HG03060 (cell line): Measurements from ENCODE around the gene HS1BP3.
A peak's percentile ranks its signal among the peaks of the same experiment; 100 is the strongest.

Experiments
- ATAC-seq: cut with Tn5 transposase; IDR thresholded peaks from one replicate; pipeline ENCODE4 v1.9.1; 2021; ENCODE audit warnings: low read depth, moderate number of reproducible peaks; ENCODE audit not compliant: unreplicated experiment

The HS1BP3 gene

DNA sequence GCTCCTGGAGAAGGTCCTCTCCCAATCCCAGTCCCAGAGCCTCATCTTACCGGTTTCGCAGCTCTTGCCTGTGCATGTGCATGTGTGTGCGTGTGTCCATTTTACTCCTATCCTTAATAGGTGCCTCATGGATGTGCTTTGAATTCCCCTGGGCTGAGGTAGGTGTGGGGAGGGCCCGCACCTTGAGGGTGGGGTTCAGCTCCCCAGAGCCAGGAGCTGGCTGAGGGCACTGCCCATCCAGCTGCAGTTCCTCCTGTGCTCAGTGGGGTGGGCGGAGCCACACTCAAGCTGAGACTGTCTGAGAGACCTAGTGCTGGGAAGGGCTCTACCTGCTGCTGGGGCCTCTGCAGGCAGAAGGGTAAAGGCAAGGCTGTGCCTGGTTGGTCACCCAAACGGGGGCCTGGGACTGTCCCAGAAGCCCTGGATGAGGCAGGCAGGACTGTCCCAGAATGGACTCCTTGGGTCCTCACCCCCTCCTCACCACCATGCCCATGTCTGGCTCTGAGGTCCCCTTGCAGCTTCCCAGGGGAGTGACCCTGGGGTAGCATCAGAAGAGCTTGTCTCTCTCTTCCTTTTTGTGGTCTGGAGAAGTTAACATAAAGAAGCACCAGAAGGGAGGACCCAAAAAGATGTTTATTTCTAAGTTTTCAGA lies 24.9 kb upstream of the HS1BP3 start:
- peak; percentile 42 for ATAC-seq

DNA sequence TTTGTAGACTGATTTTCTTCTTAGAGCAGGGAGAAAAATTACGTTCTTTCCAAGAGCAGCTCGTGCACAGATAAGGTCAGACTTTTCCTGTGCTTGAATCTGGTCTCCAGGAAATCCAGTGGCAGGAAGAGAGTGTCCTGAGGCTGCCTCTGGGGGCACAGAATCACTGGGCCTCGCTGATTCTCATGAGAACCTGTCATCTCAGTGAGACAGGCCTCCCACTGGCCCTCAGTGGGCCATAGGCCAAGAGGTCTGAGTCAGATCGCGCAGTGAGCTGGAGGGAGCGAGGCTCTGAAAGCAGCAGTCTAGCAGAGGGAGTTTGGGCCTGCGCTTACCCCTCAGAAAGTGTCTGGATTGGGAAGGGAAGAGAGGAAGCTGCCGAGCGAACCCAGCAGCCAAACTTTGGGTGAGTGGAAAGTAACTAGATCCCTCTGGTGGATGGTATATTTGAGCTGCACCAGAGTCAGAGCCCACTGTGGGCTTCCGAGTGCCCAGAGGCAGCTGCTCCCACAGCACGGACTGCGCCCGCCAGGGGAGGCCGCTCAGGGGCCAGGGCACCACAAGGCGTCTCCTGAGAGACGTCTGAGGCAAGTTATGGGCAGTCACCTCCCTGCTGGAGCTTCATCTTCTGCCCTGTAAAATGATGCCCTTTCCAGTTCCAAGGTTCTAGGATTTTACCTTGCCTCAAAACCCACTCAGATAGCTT lies 24.2 kb upstream of the HS1BP3 start:
- ATAC-seq: no peak

DNA sequence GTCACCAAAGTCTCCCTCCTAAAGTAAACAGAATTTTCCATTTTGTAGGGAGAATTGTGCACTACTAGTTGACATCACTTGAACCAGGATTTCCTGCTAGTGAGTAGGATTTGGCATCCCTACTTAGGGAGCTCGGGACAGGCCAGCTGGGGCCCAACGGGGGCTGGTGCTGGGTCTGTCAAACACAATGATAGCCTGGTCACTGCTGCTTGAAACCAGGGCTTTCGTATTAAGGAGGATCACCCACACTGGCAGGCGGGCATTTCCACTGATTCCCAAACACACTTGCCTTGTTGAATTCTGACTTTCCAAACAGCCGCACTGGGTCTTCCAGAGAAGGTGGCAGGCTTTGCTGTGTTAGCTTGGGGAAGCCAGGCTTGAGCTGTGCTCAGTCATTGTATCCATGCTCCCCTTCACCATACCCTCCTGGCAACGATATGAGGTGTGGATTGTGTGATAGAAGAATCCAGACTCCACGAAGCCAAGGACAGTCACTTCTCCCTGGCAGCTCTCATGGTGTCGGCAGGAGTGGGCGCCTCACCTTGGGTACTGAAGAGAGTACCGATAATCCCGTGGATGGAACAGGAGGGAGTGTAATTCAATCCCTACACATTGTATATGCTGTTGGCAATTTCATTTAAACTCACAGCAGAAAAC lies 23.5 kb upstream of the HS1BP3 start:
- ATAC-seq: no peak

DNA sequence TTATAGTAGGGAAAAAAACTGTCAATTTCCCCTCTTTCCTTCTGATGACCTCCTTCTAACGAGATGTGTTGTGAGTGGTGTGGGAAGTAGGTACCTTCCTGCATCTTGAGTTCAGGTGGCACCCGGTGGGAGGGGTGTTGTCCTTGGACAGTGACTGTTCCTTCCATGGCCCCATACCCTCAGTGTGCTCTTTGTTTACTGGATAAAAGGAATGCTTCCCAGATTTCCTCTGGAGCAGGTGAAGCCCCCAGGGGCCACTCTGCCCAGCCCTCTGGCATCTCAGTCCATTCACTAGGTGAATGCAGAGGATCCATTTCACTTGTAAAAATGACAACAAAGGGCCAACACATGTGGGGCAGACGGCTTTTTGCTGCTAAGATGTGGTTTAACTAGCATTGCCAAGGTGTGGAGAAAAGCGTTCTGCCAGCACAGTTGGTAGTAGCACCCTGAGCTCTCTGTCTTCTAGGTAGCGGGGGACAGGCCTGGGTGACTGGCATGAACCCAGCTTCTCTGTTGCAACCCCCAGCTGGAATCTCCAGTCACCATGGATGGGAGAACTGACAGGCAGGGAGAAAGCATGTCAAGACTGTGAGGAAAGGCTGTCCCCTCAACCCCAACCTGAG lies 22.9 kb upstream of the HS1BP3 start:
- ATAC-seq: no peak

DNA sequence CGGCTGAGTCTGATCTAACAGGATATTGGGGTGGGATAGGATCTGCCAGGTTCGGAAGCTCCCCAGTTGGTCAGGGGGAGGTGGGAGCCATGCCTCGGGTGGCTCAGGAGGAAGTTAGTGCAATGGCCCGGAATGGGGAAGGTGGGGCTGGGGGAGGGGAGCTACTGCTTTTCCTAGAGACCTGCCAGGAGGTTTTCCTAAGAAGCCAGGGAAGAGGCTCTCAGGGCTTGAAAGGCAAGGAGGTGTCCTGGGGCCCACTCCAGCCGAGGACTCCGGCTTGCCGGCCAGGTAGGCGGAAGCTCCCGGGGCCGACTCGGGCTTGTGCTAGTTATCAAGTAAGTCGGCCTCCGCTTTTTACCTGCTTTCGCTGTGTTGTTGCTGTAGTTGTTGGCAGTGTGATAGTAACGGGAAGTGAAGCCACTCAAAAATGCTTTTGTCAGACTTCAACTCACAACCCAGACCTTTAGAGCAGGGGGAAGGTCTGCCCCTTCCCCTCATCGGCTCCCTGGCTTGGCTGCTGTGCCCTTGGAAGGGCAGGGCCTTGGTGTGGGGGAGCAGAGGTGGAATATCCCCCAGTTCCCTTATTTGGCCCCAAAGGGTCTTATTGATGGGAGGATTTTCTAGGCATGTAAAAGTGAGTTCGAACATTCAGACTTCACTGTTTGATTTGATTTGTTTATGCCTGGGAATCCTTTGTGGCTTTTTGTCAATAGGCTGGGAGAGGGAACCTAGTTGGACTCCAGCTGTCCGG lies 21.5 kb upstream of the HS1BP3 start:
- ATAC-seq: no peak

DNA sequence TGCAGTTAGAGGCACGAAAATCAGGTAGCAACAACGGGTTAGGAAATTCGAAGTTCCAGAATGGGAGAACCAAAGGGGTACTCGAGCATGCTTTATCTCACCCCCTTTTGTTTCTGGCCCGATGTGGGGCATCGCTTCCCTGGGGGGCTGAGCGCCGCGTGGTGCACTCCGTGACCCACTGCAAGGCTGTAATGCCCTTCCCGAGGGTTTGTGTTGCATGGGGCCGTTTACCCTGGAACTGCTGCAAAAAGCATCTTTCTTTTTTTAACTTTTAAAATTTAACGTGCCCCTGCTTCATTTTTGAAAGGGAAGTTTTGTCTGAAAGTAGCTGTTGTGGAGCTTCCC lies 20.8 kb upstream of the HS1BP3 start:
- no peak for ATAC-seq

DNA sequence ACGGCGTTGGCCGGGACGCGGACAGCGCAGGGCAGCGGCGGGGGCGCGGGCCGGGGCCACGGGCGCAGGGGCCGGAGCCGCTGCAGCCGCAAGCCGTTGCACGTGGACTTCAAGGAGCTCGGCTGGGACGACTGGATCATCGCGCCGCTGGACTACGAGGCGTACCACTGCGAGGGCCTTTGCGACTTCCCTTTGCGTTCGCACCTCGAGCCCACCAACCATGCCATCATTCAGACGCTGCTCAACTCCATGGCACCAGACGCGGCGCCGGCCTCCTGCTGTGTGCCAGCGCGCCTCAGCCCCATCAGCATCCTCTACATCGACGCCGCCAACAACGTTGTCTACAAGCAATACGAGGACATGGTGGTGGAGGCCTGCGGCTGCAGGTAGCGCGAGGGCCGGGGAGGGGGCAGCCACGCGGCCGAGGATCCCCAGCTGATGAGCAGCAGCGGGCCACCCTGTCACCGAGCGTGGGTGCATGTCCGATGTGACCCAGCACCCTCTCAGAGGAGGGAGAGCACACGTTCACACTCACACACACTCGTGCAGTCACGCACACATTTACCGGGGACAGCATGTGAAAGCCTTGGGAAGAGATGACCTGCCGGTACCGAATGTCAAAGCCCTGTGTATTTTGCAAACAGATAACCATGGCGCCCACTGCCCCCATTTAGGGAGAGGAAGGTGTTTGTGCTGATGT lies 20.3 kb upstream of the HS1BP3 start:
- ATAC-seq: no peak

DNA sequence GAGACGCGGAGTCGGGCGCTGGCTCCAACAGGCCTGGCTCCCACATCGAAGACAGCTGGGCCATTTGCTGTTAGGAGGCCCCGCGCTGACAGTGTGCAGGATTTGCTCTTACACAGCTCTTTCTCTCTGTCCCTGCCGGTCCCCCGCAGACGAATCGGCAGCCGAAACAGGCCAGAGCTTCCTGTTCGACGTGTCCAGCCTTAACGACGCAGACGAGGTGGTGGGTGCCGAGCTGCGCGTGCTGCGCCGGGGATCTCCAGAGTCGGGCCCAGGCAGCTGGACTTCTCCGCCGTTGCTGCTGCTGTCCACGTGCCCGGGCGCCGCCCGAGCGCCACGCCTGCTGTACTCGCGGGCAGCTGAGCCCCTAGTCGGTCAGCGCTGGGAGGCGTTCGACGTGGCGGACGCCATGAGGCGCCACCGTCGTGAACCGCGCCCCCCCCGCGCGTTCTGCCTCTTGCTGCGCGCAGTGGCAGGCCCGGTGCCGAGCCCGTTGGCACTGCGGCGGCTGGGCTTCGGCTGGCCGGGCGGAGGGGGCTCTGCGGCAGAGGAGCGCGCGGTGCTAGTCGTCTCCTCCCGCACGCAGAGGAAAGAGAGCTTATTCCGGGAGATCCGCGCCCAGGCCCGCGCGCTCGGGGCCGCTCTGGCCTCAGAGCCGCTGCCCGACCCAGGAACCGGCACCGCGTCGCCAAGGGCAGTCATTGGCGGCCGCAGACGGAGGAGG lies 19.6 kb upstream of the HS1BP3 start:
- no peak for ATAC-seq

DNA sequence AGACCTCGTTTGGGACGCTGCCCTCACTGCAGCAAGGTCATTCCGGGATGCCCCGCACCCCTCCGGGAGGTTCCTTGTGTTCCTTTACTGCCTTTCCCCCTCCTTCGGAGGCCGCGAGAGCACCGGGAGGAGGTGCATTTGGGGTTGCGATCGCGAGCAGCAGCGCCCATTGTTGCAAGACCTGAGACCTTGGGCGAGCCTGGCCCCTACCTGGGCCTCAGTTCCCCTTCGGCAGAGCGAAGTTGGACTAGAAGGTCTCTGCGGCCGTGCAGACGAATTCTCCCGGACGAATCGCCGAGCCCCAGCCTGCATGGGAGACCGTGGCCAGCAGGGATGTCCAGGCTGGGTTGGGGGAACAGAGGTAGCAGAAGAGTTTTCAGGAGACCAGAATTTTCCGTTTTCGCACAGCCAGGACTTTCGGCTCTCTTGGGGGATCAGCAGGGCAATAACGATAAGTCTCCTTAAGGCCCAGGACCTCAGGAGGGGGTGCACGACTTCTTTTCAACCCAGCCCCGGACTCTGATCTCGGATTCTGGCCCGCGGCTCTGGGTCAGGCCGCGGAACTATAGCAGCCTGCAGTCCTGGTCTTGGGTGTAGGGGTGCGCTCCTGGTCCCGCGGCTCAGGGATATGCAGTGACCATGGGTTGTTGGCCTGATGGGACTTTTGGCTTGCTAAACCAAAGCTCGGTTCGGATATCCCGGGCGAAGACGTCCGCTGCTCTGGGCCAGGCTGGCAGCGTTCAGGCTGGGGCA lies 18.8 kb upstream of the HS1BP3 start:
- ATAC-seq: no peak

DNA sequence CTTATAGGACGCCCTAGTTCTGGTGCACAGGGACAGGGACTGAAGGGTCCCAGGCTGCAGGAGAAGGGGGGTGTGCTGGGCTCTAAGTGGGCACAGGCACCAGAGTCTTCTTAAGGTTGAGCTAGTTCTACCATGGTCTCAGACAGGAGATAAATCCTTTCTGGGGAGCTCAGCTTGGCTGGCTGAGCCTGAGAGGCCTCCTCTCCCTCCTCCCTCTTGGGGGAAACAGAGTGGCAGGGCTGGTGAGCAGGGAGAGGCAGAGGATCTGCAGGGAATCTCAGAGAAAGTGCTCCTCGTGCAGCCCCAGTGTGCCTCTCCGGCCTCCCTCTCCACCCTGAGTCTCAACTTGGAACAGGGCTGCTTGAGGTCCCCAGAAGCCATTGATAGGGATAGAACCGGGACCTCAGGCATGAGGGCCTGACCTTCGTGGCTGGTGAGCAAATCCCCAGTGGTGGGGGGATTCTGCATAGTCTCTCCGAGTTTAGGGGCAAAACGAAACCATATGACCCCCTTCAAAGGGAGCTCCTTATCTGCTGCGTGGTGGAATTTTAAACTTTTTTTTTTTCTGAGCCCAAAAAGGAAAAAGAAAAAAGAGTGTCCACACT lies 18.1 kb upstream of the HS1BP3 start:
- ATAC-seq: no peak

DNA sequence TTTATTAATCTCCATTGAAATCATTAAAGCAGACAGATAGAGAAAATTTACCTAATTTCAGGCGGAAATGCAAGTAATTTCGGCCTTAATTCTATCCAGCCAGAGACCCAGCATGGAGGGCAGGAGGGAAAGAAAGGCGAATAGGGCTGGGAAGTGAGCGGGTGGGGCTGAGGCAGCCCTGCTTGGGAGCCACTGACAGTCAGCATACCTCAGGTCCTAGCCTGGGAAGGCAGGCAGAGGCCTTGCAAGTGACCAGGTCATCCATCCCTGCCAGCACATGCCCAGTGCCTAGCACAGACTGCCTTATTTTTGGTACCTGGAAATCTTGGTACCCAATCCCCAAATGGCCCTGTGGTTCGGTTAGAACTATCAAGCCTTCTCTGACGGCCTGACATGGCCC lies 17.6 kb upstream of the HS1BP3 start:
- ATAC-seq: no peak

DNA sequence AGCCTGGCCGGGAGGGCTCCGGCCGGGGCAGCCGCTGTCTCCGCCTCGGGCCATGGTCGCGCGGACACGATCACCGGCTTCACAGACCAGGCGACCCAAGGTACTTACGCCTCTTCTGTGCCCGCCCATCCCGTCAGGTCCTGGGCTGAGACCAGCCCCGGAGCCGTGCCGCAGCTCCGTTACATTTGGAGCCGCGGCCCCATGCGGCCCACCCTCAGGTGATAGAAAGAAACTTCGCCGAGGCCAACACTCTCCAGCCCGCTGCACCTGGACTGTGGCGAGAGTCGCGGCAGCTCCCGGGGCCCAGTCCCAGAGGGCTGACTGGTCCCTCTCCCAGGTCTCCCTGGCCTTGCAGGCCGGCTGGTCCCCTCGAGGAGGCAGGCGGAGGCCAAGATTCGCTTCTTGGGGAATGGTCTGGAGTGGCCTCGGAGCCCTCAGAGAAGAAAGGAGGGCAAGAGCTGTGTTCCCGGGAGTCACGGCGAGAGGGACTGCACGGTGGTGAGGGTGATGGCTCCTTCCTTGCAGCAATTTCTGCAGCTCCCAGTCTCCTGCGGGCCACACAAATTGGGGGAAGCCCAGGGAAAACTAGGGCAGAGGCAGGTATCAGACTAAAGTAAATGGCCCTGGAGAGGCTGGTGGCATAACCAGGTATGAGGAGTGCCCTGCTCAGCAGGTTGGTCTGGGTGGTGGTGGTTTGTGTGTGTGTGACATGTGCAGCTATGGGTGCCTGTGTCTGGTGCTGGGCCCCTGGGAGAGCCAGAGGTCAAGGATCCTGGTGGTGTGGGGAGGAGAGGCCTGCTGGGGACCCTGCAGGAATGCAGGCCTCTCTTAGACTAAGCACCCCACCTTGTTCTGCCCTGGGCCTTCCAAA lies 16.9 kb upstream of the HS1BP3 start:
- no peak for ATAC-seq

DNA sequence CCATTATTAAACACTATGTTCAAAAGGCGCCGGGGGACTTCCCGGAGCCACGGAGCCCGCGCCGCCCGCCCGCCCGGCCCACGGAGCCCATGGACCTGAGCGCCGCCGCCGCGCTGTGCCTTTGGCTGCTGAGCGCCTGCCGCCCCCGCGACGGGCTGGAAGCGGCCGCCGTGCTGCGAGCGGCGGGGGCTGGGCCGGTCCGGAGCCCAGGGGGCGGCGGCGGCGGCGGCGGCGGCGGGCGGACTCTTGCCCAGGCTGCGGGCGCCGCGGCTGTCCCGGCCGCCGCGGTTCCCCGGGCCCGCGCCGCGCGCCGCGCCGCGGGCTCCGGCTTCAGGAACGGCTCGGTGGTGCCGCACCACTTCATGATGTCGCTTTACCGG lies 16.2 kb upstream of the HS1BP3 start:
- no peak for ATAC-seq

DNA sequence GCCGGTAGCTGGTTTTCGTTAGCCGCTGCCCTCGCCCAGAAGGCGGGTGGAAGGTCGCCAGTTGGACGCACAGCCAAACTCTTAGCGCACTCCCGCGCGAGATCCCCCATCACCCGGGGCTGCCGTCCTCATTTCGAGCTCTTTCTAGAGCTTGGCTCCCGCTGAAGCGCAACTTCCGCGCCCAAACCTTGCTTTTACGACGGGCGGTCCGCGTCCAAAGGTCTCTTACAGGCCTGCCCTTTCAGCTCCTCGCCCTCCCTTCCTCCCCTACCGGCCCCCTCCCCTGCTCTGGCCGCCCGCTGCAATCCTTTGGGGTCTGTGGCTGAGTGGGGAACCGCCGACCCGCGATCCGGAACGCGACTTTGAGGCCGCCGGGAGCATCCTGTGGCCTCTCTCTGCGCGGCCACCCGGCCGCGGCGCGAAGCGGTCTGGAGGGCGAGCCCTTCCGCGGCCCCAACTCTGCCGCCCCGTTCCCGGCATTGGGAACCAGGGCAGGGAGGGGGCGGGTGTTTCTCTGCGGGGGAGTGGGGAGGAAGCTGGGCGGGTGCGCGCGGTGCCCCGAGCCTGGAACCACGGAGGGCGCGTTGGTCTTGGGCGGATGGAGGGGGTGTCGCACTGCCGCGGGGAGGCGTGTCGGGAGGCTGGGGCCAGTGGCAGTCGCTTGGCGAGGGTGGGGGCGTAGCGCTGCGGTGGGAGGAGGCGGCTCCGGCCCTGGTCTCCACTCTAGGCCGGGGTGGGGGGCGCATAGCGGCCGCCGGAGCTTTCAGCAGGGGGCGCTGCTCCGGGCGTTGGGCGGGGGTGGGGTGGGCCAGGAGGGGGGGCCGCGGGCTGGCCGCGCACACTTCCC lies 15.6 kb upstream of the HS1BP3 start, which contains the start of gene GDF7:
GDF7 (plus strand) TSS at position 841 of the 847 bp plus-strand sequence. CDS start 96 bp downstream, outside the sequence.
- no peak for ATAC-seq

DNA sequence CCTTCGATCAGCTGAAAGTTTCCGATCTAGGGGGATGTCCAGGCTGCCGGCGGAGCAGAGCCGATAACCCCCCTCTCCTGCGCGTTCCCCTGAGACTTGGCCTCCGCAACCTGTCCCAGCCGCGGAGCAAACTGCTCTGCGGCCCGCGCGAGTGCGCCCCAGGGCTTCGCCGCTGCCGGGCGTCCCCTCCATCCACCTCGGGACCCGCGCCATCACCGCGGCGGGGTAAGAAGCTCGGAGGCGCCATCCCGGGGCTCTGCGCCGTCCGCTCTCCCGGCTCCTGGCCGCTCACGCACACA lies 15.1 kb upstream of the HS1BP3 start:
- ATAC-seq: no peak

DNA sequence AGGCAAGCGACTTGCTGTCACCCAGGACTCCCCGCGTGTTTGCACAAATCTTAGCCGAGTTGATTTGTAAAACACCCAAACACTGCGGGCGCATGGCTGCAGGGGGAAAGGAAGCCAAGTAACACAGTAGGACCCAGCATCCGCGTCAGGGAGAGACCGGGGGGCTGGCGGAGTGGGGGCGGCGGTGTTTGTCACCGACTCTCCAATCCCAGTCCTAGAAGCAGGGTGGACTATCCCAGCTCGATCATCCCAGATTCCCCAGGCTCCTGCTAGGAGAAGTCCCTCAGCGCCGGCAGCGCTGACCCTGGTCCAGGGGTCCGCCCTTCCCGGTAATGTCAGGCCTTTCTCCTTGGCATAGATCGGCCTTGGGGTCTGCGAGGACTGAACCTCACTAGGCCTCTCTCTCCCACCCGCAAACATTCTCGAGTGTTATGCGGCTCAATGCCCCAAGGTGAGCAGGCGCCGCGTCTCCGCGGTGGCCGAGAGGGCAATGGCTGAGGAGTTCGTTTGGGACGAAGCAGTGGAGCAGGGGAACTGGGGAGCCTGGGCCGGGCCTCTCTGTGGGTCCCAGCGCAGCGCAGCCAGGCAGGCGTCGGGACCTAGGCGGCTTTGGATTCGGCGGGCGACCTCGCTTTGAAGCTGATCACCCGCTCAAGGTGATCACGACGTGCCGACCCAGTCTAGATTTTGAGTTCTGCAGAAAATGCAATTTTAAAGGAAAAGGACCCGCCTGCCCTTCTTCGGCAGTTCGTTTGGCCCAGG lies 14.5 kb upstream of the HS1BP3 start:
- ATAC-seq: no peak
